Muscle layer of duodenum (tissue), 2 donors: ENCODE results near the gene STIM1.
A peak's percentile ranks its signal among the peaks of the same experiment; 100 is the strongest.
"Not testable (repeated sequence)": the region's sequence is repeated elsewhere in the genome, so short reads cannot be mapped to it uniquely, and the experiment has no call there.

Experiments
- H3K27ac ChIP-seq: one replicate; pipeline ENCODE4 v1.7.0; 2013; ENCODE audit warnings: mild to moderate bottlenecking, low read length
- H3K27me3 ChIP-seq: one replicate; pipeline ENCODE4 v1.7.0; 2013; ENCODE audit warnings: low read depth, mild to moderate bottlenecking, control low read depth, low read length
- H3K36me3 ChIP-seq, 2 donors: one replicate each; pipeline ENCODE4 v1.7.0; 2013; ENCODE audit warnings: low read length in 2 of 2, control low read depth in 1 of 2, mild to moderate bottlenecking in 1 of 2; ENCODE audit not compliant: insufficient read depth in 2 of 2, control insufficient read depth in 1 of 2
- H3K4me1 ChIP-seq, 2 donors: one replicate each; pipeline ENCODE4 v1.7.0; 2013; ENCODE audit warnings: low read length in 2 of 2, mild to moderate bottlenecking in 2 of 2, control low read depth in 1 of 2, moderate library complexity in 1 of 2; ENCODE audit not compliant: insufficient read depth in 2 of 2, control insufficient read depth in 1 of 2
- H3K4me3 ChIP-seq, 2 donors: one replicate each; pipeline ENCODE4 v1.7.0; 2013; ENCODE audit warnings: low read length in 2 of 2, low read depth in 1 of 2, mild to moderate bottlenecking in 1 of 2
- H3K9me3 ChIP-seq, 2 donors: one replicate each; pipeline ENCODE4 v1.7.0; 2013; ENCODE audit warnings: low read length in 2 of 2, control low read depth in 1 of 2, mild to moderate bottlenecking in 1 of 2; ENCODE audit not compliant: control insufficient read depth in 1 of 2
- donor health status: healthy.

The STIM1 gene

GRCh38 chr11:3854977-3855807, at the start of gene STIM1:
TSS of gene STIM1 (plus strand) at chr11:3855664. CDS start at chr11:3856271, 607 bp downstream.
- Histone ChIP-seq H3K9me3 (no peaks in the 10 kb centered on the region), H3K4me3 (peak within 1 kb of the TSS; percentile 90 to 92), H3K4me1 (peaks cover 25 to 47% of the 10 kb centered on the region in 2 donors), H3K27ac (peak within 1 kb of the TSS; percentile 88), H3K27me3 (no peaks in the 10 kb centered on the region), H3K36me3 (peaks cover 0 to 3% of the 10 kb centered on the region in 2 donors)

GRCh38 chr11:3807909-3808860, 47.3 kb upstream of the STIM1 start, which contains the start of gene PGAP2:
TSS of gene PGAP2 (plus strand) at chr11:3808560. CDS start at chr11:3811260, 2,700 bp downstream.
- Histone ChIP-seq H3K4me3 (peak within 1 kb of the TSS; percentile 83 to 88), H3K4me1 (peaks cover 7 to 8% of the 10 kb centered on the region in 2 donors), H3K27ac (peak within 1 kb of the TSS; percentile 63), H3K27me3 (no peaks in the 10 kb centered on the region), H3K36me3 (no peaks in the 10 kb centered on the region), H3K9me3 (no peaks in the 10 kb centered on the region)

- Histone ChIP-seq H3K4me1 (peaks cover 7 to 8% of the 10 kb centered on the region in 2 donors), H3K27ac (no peak overlapping the region), H3K27me3 (no peaks in the 10 kb centered on the region), H3K36me3 (no peaks in the 10 kb centered on the region), H3K9me3 (no peaks in the 10 kb centered on the region), H3K4me3 (peak overlapping the region; percentile 83 to 88)
Observed at GRCh38 chr11:3808861-3809623, 46.4 kb upstream of the STIM1 start.

GRCh38 chr11:3809624-3809928, 45.9 kb upstream of the STIM1 start:
- Histone ChIP-seq H3K27me3 (no peaks in the 10 kb centered on the region), H3K9me3 (no peaks in the 10 kb centered on the region), H3K4me3 (peak overlapping the region in 1 of 2 donors; percentile 88), H3K4me1 (peaks cover 7 to 8% of the 10 kb centered on the region in 2 donors), H3K36me3 (no peaks in the 10 kb centered on the region), H3K27ac (no peak overlapping the region)

GRCh38 chr11:3810446-3810845, 45.0 kb upstream of the STIM1 start:
- Histone ChIP-seq H3K9me3 (no peaks in the 10 kb centered on the region), H3K27me3 (no peaks in the 10 kb centered on the region), H3K4me1 (peaks cover 7 to 8% of the 10 kb centered on the region in 2 donors), H3K36me3 (no peaks in the 10 kb centered on the region), H3K4me3 (no peak overlapping the region), H3K27ac (no peak overlapping the region)

GRCh38 chr11:3810951-3811350, 44.5 kb upstream of the STIM1 start:
- Histone ChIP-seq H3K4me3 (no peak overlapping the region), H3K27me3 (no peaks in the 10 kb centered on the region), H3K9me3 (no peaks in the 10 kb centered on the region), H3K36me3 (no peaks in the 10 kb centered on the region), H3K4me1 (peaks cover 7 to 8% of the 10 kb centered on the region in 2 donors), H3K27ac (no peak overlapping the region)

GRCh38 chr11:3814832-3815231, 40.6 kb upstream of the STIM1 start:
- H3K27ac ChIP-seq, H3K9me3 ChIP-seq, H3K27me3 ChIP-seq, H3K4me3 ChIP-seq, H3K36me3 ChIP-seq, H3K4me1 ChIP-seq: not testable (repeated sequence)

GRCh38 chr11:3815845-3816244, 39.6 kb upstream of the STIM1 start:
- H3K4me3 ChIP-seq: no peak overlapping the region
- no peaks in the 10 kb centered on the region for H3K27me3 ChIP-seq
- H3K27ac ChIP-seq: no peak overlapping the region
- H3K4me1 ChIP-seq: no peaks in the 10 kb centered on the region
- H3K9me3 ChIP-seq: no peaks in the 10 kb centered on the region
- H3K36me3 ChIP-seq: no peaks in the 10 kb centered on the region

GRCh38 chr11:3816673-3817072, 38.8 kb upstream of the STIM1 start:
- H3K4me1 ChIP-seq: no peaks in the 10 kb centered on the region
- no peak overlapping the region for H3K4me3 ChIP-seq
- no peaks in the 10 kb centered on the region for H3K27me3 ChIP-seq
- H3K36me3 ChIP-seq: no peaks in the 10 kb centered on the region
- no peaks in the 10 kb centered on the region for H3K9me3 ChIP-seq
- H3K27ac ChIP-seq: no peak overlapping the region

GRCh38 chr11:3817181-3817800, 38.2 kb upstream of the STIM1 start:
- no peaks in the 10 kb centered on the region for H3K36me3 ChIP-seq
- H3K4me3 ChIP-seq: no peak overlapping the region
- H3K27me3 ChIP-seq: no peaks in the 10 kb centered on the region
- no peaks in the 10 kb centered on the region for H3K9me3 ChIP-seq
- H3K27ac ChIP-seq: no peak overlapping the region
- H3K4me1 ChIP-seq: no peaks in the 10 kb centered on the region
